ENCODE data around the gene RGL3. TPM values are rescaled to one million over a fixed set of nuclear protein-coding genes. Genes with fewer than 3 reads are reported as not detected.

Gene RGL3
- total RNA-seq, 2 experiments from 2014 or later = 0.49 TPM; not detected in 1

DNA sequence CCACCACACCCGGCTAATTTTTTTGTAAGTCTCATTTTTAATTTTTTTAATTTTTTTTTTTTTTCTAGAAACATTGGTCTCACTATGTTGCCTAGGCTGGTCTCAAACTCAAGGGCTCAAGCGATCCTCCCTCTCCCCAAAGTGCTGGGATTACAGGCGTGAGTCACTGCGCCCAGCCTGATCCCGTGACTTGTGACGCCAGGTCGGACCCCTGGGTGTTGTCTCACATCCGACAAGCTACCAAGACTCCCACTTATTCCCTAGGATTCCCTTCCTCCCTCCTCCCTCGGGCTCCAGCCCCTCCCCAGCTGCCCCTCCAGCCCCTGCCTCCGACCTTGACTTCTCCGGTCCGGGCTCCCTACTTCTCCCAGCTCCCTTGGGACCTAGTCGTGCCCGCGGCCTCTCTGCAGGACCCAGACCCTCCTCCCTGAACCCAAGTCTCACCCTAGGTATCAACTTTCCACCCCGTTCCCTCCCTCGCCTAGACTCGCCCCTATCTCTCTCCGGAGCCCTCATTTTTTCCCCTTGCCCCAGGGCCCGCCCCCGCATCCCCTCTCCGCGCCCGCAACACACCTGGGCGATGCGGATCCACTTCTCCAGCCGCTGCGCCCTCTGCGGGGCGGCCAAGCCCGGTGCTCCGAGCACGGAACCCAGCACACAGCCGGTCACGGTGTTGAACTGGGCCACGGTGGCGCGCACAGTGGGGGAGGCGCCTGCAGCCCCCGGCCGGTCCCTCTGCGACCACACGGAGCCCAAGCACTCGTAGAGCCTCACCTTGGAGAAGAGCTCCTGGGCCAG is 13.1 kb downstream of the RGL3 start:
- intact Hi-C loops (cut with micrococcal nuclease; ENCODE audit: unreplicated experiment) = no loop called here
- Histone ChIP-seq H3K4me2 (ENCODE audit: low read length) (no peak overlapping the region), H3K4me1 (ENCODE audit: insufficient read depth, low read length, poor library complexity, severe bottlenecking) (no peaks in the 10 kb centered on the region), H3K36me3 (ENCODE audit: insufficient read depth, low read length) (no peaks in the 10 kb centered on the region), H3K27ac (ENCODE audit: low read depth, low read length, poor library complexity, severe bottlenecking) (no peak overlapping the region), H4K20me1 (ENCODE audit: insufficient read depth, low read length) (no peaks in the 10 kb centered on the region), H3K9me3 (ENCODE audit: low read length) (no peaks in the 10 kb centered on the region), H3K9me2 (ENCODE audit: insufficient read depth, low read length) (no peaks in the 10 kb centered on the region), H3K4me3 (ENCODE audit: low read depth, low read length, poor library complexity, severe bottlenecking) (no peak overlapping the region), H2AFZ (ENCODE audit: low read length) (no peak overlapping the region), H3K79me2 (ENCODE audit: insufficient read depth, low read depth, low read length) (no peaks in the 10 kb centered on the region)
- TF ChIP-seq, protein P1, sequence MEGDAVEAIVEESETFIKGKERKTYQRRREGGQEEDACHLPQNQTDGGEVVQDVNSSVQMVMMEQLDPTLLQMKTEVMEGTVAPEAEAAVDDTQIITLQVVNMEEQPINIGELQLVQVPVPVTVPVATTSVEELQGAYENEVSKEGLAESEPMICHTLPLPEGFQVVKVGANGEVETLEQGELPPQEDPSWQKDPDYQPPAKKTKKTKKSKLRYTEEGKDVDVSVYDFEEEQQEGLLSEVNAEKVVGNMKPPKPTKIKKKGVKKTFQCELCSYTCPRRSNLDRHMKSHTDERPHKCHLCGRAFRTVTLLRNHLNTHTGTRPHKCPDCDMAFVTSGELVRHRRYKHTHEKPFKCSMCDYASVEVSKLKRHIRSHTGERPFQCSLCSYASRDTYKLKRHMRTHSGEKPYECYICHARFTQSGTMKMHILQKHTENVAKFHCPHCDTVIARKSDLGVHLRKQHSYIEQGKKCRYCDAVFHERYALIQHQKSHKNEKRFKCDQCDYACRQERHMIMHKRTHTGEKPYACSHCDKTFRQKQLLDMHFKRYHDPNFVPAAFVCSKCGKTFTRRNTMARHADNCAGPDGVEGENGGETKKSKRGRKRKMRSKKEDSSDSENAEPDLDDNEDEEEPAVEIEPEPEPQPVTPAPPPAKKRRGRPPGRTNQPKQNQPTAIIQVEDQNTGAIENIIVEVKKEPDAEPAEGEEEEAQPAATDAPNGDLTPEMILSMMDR (conservative IDR thresholded peaks at IDR 0.05; ENCODE audit: low read length) = no peak
- TF ChIP-seq EZH2phosphoT487 (IDR thresholded peaks at IDR 0.05; ENCODE audit: borderline replicate concordance, low read depth, low read length) = no peak
- no peak for DNase-seq (ENCODE audit: low spot score)
- no TSS peak for BruUV-seq (replicated peaks)
- CTCF ChIA-PET (ENCODE audit: unreplicated experiment) = no interaction called here
- POLR2A ChIA-PET = no interaction called here

DNA sequence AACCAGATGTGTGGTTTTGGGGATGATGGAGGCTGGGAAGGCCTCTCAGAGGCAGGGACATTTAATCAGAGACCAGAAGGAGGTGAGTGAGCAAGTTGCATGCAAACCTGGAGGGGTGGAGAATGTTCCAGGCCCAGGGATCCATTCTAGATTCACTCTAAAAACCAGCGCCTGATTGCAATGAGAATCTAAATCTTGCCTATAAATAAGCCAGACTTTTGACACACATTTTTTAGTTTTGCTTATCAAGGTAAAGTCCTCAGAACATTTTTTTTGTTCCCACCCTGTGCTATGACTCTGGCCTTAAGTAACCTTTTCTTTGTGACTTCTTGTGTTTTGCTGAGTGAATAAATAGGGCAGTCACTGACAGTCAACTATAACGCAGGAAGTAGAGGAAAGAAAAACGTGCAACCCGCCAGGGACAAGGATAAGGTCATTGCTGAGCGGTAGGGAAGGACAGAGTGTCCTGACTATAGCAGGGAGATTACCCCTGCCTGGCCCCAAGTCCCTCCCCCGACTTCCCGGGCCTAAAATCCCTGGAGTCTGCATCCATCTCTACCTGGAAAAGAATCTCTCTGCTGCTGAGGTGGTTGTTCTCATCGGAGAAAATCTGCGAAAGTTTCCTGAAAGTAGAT is 14.4 kb downstream of the RGL3 start:
- Histone ChIP-seq H3K4me1 (ENCODE audit: insufficient read depth, low read length, poor library complexity, severe bottlenecking) (no peaks in the 10 kb centered on the region), H3K27ac (ENCODE audit: low read depth, low read length, poor library complexity, severe bottlenecking) (no peak overlapping the region), H3K4me2 (ENCODE audit: low read length) (no peak overlapping the region), H3K9me2 (ENCODE audit: insufficient read depth, low read length) (no peaks in the 10 kb centered on the region), H3K36me3 (ENCODE audit: insufficient read depth, low read length) (no peaks in the 10 kb centered on the region), H3K9me3 (ENCODE audit: low read length) (no peaks in the 10 kb centered on the region), H2AFZ (ENCODE audit: low read length) (no peak overlapping the region), H3K79me2 (ENCODE audit: insufficient read depth, low read depth, low read length) (no peaks in the 10 kb centered on the region), H3K4me3 (ENCODE audit: low read depth, low read length, poor library complexity, severe bottlenecking) (no peak overlapping the region), H4K20me1 (ENCODE audit: insufficient read depth, low read length) (no peaks in the 10 kb centered on the region)
- POLR2A ChIA-PET = no interaction called here
- CTCF ChIA-PET (ENCODE audit: unreplicated experiment) = no interaction called here
- intact Hi-C loops (cut with micrococcal nuclease; ENCODE audit: unreplicated experiment) = no loop called here
- no peak for DNase-seq (ENCODE audit: low spot score)
- TF ChIP-seq, protein P1 (conservative IDR thresholded peaks at IDR 0.05; ENCODE audit: low read length) = no peak
- no peak for TF ChIP-seq EZH2phosphoT487 (IDR thresholded peaks at IDR 0.05; ENCODE audit: borderline replicate concordance, low read depth, low read length)
- BruUV-seq (replicated peaks) = no TSS peak

Data from OCI-LY7 (cell line).